ENCODE results near the gene TRMT2A.
"Not testable (repeated sequence)": the region's sequence is repeated elsewhere in the genome, so short reads cannot be mapped to it uniquely, and the experiment has no call there.

The TRMT2A gene

DNA sequence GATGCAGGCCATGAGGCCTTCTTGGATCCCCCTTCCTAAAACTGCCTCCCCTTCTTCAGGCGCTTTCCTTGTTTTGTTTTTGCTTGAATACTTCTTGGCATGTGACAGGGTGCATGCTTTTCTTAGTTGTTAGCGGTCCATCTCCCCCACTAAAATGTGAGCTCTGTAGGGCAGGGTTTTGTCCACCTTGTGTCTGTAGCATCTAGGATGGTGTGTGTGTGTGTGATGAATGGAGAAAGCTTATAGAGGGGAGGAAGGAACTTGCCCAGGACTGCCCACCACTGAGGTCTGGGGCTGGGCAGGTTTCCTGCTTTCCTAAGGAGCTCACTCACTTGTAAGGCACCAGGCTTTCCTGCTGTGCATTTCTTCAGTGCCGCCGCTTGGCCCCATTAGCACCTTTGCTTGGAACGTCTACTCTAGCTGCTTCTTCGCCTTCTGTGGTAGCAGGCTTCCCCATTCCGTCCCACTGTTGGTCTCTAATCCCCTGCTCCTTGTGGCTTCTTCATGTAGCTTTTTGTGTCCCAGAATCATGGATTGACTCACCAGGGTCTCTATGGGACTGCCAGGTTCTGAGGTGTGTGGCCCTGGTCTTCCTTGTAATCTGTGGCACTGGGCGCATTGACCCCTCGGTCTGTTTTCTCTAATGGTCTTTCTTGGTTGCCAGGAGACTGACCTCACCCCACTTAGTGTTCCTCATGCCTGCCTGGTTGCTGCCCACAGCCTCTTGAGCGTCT lies 33.7 kb downstream of the TRMT2A start:
- DNase-seq = no peak

DNA sequence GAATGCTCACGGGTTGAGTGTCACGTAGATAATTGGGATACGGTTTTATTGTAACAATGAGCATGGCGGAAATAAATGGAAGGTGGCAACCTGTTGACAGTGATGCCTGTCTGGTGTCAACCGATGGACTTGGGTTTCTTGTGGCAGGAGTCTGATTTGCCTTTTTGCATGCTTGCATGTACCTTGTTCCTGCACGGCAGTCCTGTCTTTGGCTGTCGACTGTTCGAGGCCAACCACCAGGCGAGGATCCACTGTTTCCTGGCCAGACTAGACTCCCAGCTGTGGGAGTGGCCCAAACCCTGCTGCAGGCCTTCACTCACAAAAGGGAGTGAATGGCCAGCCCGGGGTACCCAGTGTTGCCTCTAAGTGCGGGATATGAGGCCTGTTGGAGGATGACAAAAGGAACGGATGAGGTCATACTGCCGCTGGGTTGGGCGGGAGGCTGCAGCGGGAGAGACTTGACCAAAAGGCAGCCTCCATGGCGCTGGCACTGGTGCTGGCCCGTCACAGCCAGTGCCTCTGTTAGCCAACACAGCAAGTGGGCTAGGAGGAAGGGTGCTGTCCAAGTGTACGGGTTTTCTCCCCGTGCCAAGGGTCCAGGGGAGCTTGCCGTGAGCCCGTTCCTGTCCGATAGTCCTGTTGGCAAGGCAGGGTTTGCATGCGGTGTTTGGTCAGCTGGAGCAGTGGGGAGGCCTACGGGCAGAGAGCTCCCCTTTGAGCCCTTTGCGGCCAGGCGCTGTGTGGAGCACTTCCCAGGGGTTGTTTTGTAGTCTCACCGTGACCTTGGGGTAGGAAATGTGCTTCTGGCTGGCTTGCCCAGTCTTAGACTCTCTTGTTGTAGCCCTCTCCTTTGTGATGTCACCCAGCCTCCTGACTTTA lies 36.0 kb downstream of the TRMT2A start:
- no peak for DNase-seq

DNA sequence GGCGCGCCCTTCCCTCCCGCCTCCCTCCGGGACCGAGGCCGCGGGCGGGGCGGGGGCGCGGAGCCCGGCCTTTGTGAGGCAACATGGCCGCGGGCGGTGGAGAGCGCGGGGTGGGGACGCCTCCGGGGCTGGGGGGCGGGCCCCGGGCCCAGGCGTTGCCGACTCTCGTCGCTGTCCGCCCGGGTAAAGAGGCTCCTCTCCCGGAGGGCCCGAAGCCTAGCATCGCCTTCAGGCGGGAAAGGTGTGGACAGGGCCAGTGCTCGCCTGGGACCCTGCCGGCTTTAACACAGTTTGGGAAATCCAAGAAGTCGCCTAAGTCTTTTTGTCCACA lies 36.6 kb downstream of the TRMT2A start:
- peak; percentile 92 for DNase-seq

DNA sequence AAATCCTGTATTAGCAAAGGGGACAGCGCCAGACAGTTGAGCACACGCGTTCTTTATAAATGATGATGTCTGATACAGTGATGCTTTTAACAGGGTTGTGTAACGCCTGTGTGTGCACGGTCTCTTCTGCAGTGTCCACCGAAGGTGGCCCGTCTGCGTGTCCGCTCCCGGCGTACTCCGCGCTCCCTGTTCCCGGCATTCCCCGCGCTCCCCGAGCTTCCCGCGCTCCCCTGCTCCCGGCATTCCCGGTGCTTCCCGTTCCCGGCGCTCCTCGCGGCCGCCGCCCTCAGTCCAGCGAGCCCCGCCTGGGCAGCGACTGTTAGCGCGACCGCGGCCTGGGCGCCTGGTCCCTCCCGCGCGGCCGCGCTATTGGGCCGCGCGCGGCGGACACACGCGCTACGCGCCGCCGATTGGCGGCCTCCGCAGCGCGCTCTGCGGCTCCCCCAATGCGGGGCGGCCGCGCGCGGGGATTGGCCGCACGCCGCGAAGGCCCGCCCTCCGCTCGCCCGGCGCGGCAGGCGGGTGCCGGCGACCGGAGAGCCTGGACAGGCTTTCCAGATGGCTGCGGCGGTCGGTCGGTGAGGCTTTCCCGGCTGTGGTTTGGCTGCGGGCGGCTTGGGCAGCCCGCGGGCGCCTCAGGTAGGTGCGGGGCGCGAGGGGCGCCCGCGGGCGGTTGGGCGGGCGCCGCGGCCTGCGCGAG lies 37.1 kb downstream of the TRMT2A start, which contains the start of gene DGCR8:
TSS of gene DGCR8 (plus strand) at position 497 of the 700 bp plus-strand sequence. CDS start 5,723 bp downstream, outside the sequence.
- DNase-seq = peak; percentile 90

DNA sequence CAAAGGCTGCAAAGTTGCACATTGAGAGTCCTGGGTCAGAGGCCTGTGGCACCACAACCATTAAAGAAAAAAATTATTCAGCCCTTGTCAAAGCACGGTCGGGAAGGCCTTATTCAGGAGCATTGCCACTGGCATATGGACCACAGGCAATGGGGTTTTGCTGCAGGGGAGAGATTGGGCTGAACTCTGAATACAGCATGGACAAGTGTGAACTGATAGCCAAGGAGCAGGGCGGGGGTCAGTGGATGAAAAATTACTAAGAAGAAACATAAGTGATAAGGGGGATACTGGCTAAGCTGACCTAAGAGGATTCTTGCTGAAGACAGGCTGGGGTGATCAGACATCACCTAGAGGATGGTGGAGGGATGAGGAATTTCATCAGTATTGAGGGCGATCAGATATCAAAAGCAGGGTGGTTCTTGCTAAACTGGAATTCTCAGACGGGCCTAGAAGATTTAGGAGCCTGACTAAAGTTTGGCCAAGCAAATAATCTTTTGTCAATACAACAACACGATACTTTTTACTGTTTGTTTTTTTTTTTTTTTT lies 40.3 kb downstream of the TRMT2A start:
- no peak for DNase-seq

DNA sequence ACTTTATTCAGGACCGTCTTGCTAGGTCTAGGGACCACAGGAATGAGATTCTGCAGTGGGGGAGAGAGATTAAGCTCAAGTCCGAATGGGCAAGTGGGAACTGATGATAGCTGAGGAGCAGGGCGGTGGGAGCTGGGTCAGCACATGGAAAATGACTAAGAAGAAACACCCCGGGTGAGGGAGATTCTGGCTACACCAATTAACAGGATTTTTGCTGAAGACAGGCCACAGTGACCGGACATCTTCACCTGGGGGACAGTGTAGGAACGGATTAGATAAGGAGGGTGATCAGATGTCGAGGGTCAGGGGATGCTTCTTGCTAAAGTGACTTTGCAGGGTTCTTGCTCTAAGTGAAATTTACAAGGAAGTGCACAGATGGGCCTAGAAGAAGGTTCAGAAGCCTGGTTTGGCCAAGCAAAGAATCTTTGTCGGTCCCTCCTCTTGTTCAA lies 45.5 kb downstream of the TRMT2A start:
- DNase-seq = no peak

DNA sequence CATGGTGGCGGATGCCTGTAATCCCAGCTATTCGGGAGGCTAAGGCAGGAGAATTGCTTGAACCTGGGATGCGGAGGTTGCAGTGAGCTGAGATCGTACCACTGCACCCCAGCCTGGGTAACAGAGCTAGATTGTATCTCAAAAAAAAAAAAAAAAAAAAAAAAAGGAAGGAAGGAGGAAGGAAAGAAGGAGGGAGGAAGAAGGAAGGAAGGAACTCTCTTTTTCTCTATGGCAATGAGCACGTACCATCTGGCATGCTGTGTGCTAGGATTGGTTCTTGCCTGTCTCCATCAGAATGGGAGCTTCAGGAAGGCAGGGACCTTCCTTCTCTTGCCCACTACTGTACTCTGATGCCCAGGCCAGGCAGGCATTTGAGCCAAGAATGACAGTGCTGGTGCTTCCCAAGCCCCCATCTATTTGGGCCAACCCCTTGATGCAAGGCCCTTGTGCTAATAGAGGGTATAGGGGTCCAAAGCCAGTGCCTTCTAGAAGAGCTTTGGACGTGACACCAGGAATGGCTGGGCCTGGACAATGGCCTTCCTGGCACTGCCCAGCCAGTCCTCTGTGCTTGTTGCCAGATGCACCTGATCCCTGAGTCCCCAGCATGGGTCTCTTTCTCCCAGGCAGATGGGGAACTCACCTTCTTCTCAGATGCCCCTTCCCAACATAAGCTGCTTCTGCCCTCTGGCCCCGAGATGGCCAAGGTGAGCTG lies 47.5 kb downstream of the TRMT2A start:
- no peak for DNase-seq

DNA sequence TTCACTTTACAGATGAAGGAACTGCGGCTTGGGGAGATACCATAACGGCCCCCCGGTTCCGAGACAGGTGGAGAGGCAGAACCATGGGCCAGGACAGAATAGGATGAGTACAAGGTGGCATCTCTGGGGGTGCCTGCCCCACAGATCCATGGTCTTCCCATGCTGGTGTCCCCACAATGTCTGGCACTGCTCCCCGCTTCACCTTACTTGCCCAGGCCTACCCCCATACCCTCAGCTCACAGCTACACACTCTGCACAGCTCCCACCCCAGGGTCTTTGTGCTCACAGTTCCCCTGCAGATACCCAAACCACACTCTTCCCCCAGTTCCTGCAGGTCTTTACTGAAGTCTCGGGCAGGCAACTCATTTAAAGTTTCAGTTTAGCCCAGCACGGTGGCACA lies 48.4 kb downstream of the TRMT2A start:
- no peak for DNase-seq

DNA sequence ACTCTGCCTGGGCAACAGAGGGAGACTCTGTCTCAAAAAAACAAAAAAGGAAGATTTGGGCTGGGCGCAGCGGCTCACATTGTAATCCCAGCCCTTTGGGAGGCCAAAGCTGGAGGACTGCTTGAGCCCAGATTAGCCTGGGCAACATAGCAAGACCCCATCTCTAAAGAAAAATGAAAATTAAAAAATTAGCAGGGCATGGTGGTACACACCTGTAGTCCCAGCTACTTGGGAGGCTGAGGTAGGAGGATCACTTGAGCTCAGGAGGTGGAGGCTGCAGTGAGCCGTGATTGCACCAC lies 49.7 kb downstream of the TRMT2A start:
- not testable (repeated sequence) for DNase-seq

DNA sequence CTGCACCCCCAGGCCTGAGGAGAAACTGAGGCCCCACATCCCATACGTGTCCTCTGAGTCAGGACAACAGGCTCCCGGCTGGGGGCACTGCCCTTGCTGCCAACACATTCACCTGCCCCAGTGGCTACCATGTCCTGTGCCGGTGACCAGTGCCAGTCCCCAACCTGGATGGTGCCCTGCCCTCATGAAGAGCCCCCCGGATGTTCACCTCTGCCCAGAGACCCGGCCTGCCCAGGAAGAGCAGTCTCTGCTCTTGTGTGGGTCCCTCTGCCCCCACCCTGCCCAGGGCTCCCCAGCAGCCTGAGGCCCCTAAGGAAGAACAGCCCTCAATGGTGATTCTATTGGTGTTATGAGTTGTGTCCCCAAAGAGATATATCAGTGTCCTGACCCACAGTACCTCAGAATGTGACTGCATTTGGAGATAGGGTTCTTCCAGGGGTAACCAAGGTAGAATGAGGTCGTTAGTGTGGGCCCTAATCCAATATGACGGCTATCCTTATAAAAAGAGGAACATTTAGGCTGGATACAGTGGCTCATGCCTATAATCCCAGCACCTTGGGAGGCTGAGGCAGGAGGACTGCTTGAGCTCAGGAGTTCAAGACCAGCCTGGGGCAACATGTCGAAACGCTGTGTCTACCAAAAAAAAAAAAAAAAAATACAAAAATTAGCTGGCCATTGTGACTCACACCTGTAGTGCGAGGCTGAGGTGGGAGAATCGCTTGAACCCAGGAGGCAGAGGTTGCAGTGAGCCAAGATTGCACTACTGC lies 50.2 kb downstream of the TRMT2A start:
- DNase-seq = no peak

DNA sequence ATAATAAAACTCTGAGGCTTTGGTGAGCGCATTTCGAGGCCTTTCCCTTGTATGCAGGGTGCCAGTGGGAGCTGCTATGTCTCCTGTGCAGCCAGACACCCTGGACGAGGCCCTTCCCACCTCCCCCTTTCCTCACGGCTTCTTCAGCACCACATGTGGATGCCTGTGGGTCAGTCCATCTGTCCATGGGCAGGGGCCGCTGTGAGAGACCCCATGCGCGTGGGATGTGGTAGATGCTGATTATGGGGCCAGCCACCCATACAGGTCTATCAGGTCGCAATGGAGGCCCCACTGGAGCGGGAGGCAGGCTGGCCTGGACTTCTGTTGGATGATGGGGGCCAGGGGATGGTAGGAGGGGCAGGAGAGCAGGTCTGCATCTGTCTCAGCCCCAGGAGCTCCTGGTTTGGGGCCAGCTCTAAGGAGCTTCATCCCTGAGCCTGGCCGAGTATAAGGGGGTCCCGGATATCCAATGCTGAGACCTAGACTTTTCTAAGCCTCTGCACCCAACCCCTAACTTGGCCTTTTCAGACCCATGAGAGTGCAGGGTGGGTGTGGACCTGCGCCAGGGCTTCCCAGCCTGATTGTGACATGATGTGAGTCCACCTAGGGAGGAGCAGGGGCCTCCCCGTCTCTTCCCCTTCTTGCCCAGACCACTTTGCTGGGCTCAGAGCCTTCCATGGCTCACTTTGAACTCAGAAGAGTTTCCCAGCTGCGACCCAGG lies 51.0 kb downstream of the TRMT2A start:
- DNase-seq = no peak

DNA sequence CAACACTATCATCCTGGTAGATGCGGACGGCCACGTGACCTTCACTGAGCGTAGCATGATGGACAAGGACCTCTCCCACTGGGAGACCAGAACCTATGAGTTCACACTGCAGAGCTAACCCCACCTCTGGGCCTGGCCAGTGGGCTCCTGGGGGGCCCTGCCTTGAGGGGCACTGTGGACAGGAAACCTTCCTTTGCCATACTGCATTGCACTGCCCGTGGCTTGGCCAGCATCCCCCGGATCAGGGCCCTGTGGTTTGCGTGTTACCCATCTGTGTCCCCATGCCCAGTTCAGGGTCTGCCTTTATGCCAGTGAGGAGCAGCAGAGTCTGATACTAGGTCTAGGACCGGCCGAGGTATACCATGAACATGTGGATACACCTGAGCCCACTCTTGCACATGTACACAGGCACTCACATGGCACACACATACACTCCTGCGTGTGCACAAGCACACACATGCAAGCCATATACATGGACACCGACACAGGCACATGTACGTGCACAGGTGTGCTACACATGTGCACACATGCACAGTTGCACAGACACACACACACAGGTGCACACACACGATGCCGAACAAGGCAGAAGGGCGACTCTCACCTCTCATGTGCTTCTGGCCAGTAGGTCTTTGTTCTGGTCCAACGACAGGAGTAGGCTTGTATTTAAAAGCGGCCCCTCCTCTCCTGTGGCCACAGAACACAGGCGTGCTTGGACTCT lies 52.3 kb downstream of the TRMT2A start:
- DNase-seq = no peak

DNA sequence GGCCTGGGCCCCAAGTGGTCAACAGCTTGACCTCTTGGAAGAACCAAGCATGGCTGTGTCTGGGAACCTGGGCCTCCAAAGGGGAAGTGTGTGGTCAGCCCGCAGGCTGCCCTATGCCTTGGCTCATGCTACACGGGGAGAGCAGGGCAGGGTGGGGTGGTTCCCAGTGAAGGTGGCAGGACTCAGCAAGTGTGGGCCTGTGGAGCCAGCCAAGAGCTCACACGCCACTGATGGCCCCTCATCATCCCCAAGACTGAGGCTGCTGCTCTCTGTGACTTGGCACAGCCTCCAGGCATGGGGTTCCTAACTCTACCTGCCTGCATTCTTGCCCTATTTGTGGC lies 52.9 kb downstream of the TRMT2A start:
- no peak for DNase-seq

DNA sequence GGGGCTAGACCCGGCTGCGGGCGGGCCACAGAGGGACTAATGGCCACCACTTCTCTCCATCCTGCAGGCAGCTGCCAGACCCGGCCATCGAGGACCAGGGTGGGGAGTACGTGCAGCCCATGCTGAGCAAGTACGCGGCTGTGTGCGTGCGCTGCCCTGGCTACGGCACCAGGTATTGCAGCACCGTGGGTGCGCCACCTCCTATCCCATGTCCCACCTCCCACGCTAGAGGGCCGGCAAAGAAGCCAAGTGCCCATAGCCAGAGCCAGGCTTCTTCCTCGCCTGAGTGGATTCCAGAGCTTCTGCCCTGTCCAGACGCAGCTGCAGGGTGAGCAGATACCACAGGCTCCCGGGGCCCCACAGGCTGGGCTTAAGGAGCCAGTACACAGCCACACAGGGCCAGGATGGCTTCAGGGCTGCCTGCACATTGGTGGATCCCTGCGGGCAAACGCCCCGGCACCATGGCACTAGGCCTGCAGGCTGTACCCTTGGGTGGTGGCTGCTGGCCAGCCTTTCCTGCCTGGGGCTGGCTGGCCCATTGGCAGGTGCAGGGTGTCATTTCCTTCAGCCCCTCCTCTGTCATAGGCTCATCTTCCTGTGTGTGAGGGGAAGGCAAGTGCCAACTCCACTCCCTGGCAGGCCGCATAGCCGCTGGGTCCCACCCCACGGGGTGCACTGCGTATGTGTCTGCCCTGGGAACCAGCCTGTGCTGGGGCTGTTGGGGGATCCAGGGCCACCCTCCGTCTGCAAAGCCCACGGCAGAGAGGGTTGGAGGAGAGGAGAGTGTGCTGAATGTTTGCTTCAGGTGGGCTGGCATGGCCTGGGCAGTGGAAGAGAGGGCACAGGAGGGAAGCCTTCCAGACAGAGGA lies 53.5 kb downstream of the TRMT2A start:
- DNase-seq = no peak

DNA sequence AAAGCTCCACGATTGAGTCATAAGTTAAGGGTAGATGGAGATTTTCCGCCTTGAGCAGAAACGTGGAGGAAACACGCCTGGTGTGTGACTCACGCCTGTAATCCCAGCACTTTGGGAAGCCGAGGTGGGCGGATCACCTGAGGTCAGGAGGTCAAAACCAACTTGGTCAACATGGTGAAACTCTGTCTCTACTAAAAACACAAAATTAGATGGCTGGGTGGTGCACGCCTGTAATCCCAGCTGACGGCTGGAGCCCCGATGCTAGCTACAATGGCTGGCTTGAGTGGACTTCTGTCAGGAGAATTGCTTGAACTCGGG lies 54.3 kb downstream of the TRMT2A start:
- no peak for DNase-seq

DNA sequence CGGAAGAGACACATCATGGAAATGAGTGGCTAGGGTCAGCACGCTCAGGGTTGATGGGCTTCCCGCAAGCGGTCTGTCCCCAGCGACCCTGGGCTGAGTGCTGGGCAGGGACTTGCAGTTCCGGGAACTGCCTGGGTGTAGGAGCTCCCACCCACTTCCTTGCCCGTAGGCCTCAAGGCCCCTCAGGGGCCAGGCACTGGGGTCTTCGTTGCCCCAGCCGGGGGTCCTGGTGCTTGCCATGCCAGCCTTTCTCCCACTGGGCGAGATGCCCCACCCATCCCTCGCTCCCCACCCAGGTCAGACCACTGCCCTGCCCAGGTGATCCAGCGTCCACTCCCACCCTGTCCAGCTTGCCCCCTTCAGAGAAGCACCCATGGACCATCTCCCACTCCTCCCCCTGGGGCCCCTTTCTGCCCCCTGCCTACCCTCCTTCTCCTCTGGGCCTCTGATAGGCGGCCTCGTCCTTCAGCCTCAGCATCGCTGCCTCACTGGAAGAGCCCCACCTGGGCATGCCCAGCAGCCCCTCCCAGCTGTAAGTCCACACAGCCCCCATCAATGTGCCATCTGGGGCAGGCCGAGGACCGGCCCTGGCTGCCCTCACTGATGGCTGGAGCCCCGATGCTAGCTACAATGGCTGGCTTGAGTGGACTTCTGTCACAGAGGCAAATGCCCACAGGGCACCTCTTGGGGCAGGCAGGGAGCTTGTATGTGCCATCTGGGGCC lies 54.8 kb downstream of the TRMT2A start:
- no peak for DNase-seq
